Left lung (tissue), 10 donors: ENCODE measurements around the gene WDR70. TPM values are rescaled to one million over a fixed set of nuclear protein-coding genes. Genes with fewer than 3 reads are reported as not detected.

ENCODE experiments used
- ATAC-seq: fragments of 200-7000 bp; cut with Tn5 transposase; one replicate; pipeline ENCODE4 v1.9.1; 2020; ENCODE audit warnings: moderate library complexity
- DNase-seq, 4 donors: peaks; one replicate each; pipeline ENCODE4 v3.0.0-alpha.2; 2013 to 2020
- H3K27ac ChIP-seq, 2 donors: fragments of 200-600 bp; sonication (generic) in 1 of 2; one replicate each; pipeline versions ENCODE4 v1.5.0 to v1.8.0; 2020 to 2021
- H3K27me3 ChIP-seq, 2 donors: fragments of 200-600 bp; sonication (generic) in 1 of 2; one replicate each; pipeline versions ENCODE4 v1.5.0 to v1.8.0; 2020 to 2021
- H3K36me3 ChIP-seq, 2 donors: fragments of 200-600 bp; sonication (generic) in 1 of 2; one replicate each; pipeline versions ENCODE4 v1.5.0 to v1.8.0; 2020 to 2021
- H3K4me1 ChIP-seq, 2 donors: fragments of 200-600 bp; one replicate each; pipeline ENCODE4 v1.8.0; 2021
- H3K4me3 ChIP-seq, 2 donors: fragments of 200-600 bp; sonication (generic) in 1 of 2; one replicate each; pipeline versions ENCODE4 v1.5.0 to v1.8.0; 2020 to 2021; ENCODE audit warnings: mild to moderate bottlenecking in 1 of 2
- H3K9me3 ChIP-seq, 2 donors: fragments of 200-600 bp; sonication (generic) in 1 of 2; one replicate each; pipeline versions ENCODE4 v1.5.0 to v1.8.0; 2020 to 2021
- CTCF ChIP-seq, 2 donors: fragments of 200-600 bp; sonication (generic) in 1 of 2; IDR thresholded peaks; one replicate each; pipeline versions ENCODE4 v1.5.0 to v1.8.0; 2021; ENCODE audit warnings: antibody characterized with exemption in 2 of 2
- intact Hi-C, 2 donors: fragments of 100-400 bp; cut with DNase I; formaldehyde crosslinking; loops; one replicate each; pipeline versions ENCODE4 v1.11.2 to v1.14.2; 2022
- polyA plus RNA-seq, 6 donors: library from polyadenylated mRNA; unstranded; fragments of 120-200 nt; gene quantifications; one replicate each; pipeline ENCODE4 v1.2.1, GENCODE V29; 2013; ENCODE audit not compliant: insufficient read length in 6 of 6
- total RNA-seq, 2 donors: library from RNA; stranded (reverse); fragmentation: NEBNext Ultra II Directional; extraction: Animal tissue kit (Norgen Biotek cat#: 25700); gene quantifications; one replicate each; pipeline ENCODE4 v1.2.1, GENCODE V29; 2021
- donor health status: DM: no; HTN: yes; CAD: no.
- donor health status: DM: no; HTN: no; CAD: no.

The WDR70 gene
- total and polyA plus RNA-seq, 8 donors: 21.9 to 59.2 (median 47.5) TPM

- Histone ChIP-seq H3K4me3 (no peak overlapping the region), H3K36me3 (peaks cover 0 to 13% of the 10 kb centered on the region in 2 donors), H3K4me1 (no peaks in the 10 kb centered on the region), H3K9me3 (peaks cover 0 to 4% of the 10 kb centered on the region in 2 donors), H3K27ac (no peak overlapping the region), H3K27me3 (no peaks in the 10 kb centered on the region)
- no peak for TF ChIP-seq CTCF (IDR thresholded peaks at IDR 0.05)
- DNase-seq (no peak), ATAC-seq (no peak)
- intact Hi-C loops: no loop called here
These were observed 377.1 kb downstream of the WDR70 start for GRCh38 chr5:37756248-37756647.

DNA sequence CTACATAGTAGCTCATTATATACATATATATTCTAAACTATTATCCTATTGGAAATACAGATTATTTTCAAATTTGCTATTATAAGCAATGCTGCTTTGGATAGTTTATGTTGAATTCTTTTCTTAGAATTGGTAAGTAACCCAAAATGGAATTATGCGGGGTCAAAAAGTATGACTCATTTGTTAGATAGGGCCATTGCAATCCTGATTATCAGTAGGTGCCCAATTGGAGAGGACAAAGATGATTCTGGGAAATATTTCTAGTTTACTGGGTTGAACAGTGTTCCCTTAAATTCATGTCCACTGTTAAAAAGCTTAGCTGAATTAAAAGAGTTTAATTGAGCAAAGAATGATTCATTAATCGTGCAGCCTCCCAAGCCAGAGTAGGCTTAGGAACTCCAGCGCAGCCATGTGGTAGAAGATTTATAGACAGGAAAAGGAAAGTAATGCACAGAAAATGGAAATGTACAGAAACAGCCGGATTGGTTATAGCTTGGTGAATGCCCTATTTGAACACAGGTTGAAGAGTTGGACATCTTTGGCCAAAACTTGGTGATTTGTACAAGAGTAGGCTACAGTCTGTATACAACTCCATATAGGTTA, 379.0 kb downstream of the WDR70 start:
- Histone ChIP-seq H3K27me3 (no peaks in the 10 kb centered on the region), H3K9me3 (peaks cover 0 to 4% of the 10 kb centered on the region in 2 donors), H3K27ac (no peak overlapping the region), H3K4me3 (no peak overlapping the region), H3K4me1 (no peaks in the 10 kb centered on the region), H3K36me3 (peaks cover 0 to 13% of the 10 kb centered on the region in 2 donors)
- intact Hi-C loops: no loop called here
- no peak for TF ChIP-seq CTCF (IDR thresholded peaks at IDR 0.05)
- DNase-seq (no peak), ATAC-seq (no peak)

GRCh38 chr5:37767251-37767650, 388.1 kb downstream of the WDR70 start:
- H3K27me3 ChIP-seq: no peaks in the 10 kb centered on the region
- DNase-seq (no peak), ATAC-seq (no peak)
- intact Hi-C loops: no loop called here
- no peaks in the 10 kb centered on the region for H3K4me1 ChIP-seq
- H3K27ac ChIP-seq: no peak overlapping the region
- TF ChIP-seq CTCF (IDR thresholded peaks at IDR 0.05): no peak
- no peak overlapping the region for H3K4me3 ChIP-seq
- no peaks in the 10 kb centered on the region for H3K9me3 ChIP-seq
- no peaks in the 10 kb centered on the region for H3K36me3 ChIP-seq

GRCh38 chr5:37767961-37768360, 388.8 kb downstream of the WDR70 start:
- DNase-seq (no peak), ATAC-seq (no peak)
- Histone ChIP-seq H3K27ac (no peak overlapping the region), H3K27me3 (no peaks in the 10 kb centered on the region), H3K36me3 (no peaks in the 10 kb centered on the region), H3K9me3 (no peaks in the 10 kb centered on the region), H3K4me3 (no peak overlapping the region), H3K4me1 (no peaks in the 10 kb centered on the region)
- no peak for TF ChIP-seq CTCF (IDR thresholded peaks at IDR 0.05)
- intact Hi-C loops: no loop called here

GRCh38 chr5:37768371-37768770, 389.3 kb downstream of the WDR70 start:
- intact Hi-C loops: no loop called here
- no peak for ATAC-seq
- no peaks in the 10 kb centered on the region for H3K4me1 ChIP-seq

More at GRCh38 chr5:37768371-37768770, 389.3 kb downstream of the WDR70 start:
- Histone ChIP-seq H3K27ac (no peak overlapping the region), H3K9me3 (no peaks in the 10 kb centered on the region), H3K36me3 (no peaks in the 10 kb centered on the region), H3K27me3 (no peaks in the 10 kb centered on the region), H3K4me3 (no peak overlapping the region)
- DNase-seq: no peak
- TF ChIP-seq CTCF (IDR thresholded peaks at IDR 0.05): no peak
